IPS-11a (cell line): Measurements from ENCODE around the gene TNPO3.
A peak's percentile ranks its signal among the peaks of the same experiment; 100 is the strongest.

Source experiments
- H3K4me3 ChIP-seq: one replicate; pipeline ENCODE4 v1.5.1; 2013; ENCODE audit warnings: low read depth, low read length, control low read depth

TNPO3 gene

GRCh38 chr7:128911423-128912031, 143.4 kb downstream of the TNPO3 start:
- no peak overlapping the region for H3K4me3 ChIP-seq

- peak within 1 kb of the TSS; percentile 44 for H3K4me3 ChIP-seq
Observed at GRCh38 chr7:128910569-128910945, 144.4 kb downstream of the TNPO3 start, which contains the start of gene KCP. KCP (minus strand) TSS chr7:128910709; CDS start chr7:128910676, 33 bp downstream.

- H3K4me3 ChIP-seq: peak overlapping the region; percentile 44
Observed at GRCh38 chr7:128909625-128910568, 145.0 kb downstream of the TNPO3 start.

- H3K4me3 ChIP-seq: no peak overlapping the region
Observed at GRCh38 chr7:128908750-128909624, 145.9 kb downstream of the TNPO3 start.

GRCh38 chr7:128906766-128907559, 147.9 kb downstream of the TNPO3 start:
- H3K4me3 ChIP-seq: no peak overlapping the region

GRCh38 chr7:128906001-128906765, 148.7 kb downstream of the TNPO3 start:
- no peak overlapping the region for H3K4me3 ChIP-seq

GRCh38 chr7:128904381-128905197, 150.3 kb downstream of the TNPO3 start:
- H3K4me3 ChIP-seq: no peak overlapping the region
